Peyer's patch (tissue), 4 donors: ENCODE measurements around the gene GREB1. TPM values are rescaled to one million over a fixed set of nuclear protein-coding genes. Genes with fewer than 3 reads are reported as not detected.
A peak's percentile ranks its signal among the peaks of the same experiment; 100 is the strongest.

Experiments used
- DNase-seq, 3 donors: peaks; one replicate each; pipeline ENCODE4 v3.0.0-alpha.2; 2017 to 2019
- H3K27ac ChIP-seq, 4 donors: fragments of 200-600 bp; sonication (generic); one replicate each; pipeline ENCODE4 v1.5.1; 2016 to 2019
- H3K27me3 ChIP-seq, 2 donors: fragments of 200-600 bp; sonication (generic); one replicate each; pipeline ENCODE4 v1.5.1; 2019
- H3K36me3 ChIP-seq, 3 donors: fragments of 200-600 bp; sonication (generic); one replicate each; pipeline ENCODE4 v1.5.1; 2016 to 2019
- H3K4me1 ChIP-seq, 4 donors: fragments of 200-600 bp; sonication (generic); one replicate each; pipeline ENCODE4 v1.5.1; 2016 to 2019
- H3K4me3 ChIP-seq, 4 donors: fragments of 200-600 bp; sonication (generic); 1 replicate in 3 of 4; 2 replicates in 1 of 4; pipeline ENCODE4 v1.5.1; 2016 to 2019; ENCODE audit warnings: mild to moderate bottlenecking in 1 of 4
- H3K9me3 ChIP-seq, 4 donors: fragments of 200-600 bp; sonication (generic); one replicate each; pipeline ENCODE4 v1.5.1; 2016 to 2019; ENCODE audit warnings: mild to moderate bottlenecking in 1 of 4
- CTCF ChIP-seq, 6 experiments: fragments of 450-650 bp in 4 of 6; fragments of 200-600 bp in 2 of 6; sonication (generic) in 1 of 6; IDR thresholded peaks; one replicate each; pipeline ENCODE4 v1.5.1; 2017 to 2019; ENCODE audit warnings: antibody characterized with exemption in 6 of 6, mild to moderate bottlenecking in 3 of 6, moderate library complexity in 1 of 6
- POLR2A ChIP-seq, 2 donors: fragments of 450-650 bp; IDR thresholded peaks; one replicate each; pipeline ENCODE4 v1.5.1; 2017; ENCODE audit warnings: antibody characterized with exemption in 2 of 2, mild to moderate bottlenecking in 2 of 2, moderate library complexity in 2 of 2
- total RNA-seq, 4 donors: library from RNA; depleted of rRNA; stranded (reverse); fragments of >200 nt; gene quantifications; one replicate each; pipeline ENCODE4 v1.1.0, GENCODE V29; 2016

GREB1 gene
- total RNA-seq, 4 donors from 2014 or later = 0.88 to 4.1 (median 1.9) TPM

- TF ChIP-seq CTCF (IDR thresholded peaks at IDR 0.05) (no peak), POLR2A (IDR thresholded peaks at IDR 0.05) (no peak)
- H3K9me3 ChIP-seq = no peaks in the 10 kb centered on the region
- no peak for DNase-seq
Observed at GRCh38 chr2:11578986-11579774, 45.3 kb downstream of the GREB1 start.

GRCh38 chr2:11579867-11580659 lies 46.2 kb downstream of the GREB1 start:
- Histone ChIP-seq H3K9me3 (no peaks in the 10 kb centered on the region), H3K4me3 (no peak overlapping the region), H3K27ac (no peak overlapping the region), H3K36me3 (no peaks in the 10 kb centered on the region), H3K4me1 (no peaks in the 10 kb centered on the region), H3K27me3 (no peaks in the 10 kb centered on the region)
- TF ChIP-seq CTCF (IDR thresholded peaks at IDR 0.05) (no peak), POLR2A (IDR thresholded peaks at IDR 0.05) (no peak)
- DNase-seq = no peak

More at GRCh38 chr2:11578986-11579774, 45.3 kb downstream of the GREB1 start:
- no peak overlapping the region for H3K27ac ChIP-seq
- no peaks in the 10 kb centered on the region for H3K4me1 ChIP-seq
- H3K4me3 ChIP-seq = no peak overlapping the region
- no peaks in the 10 kb centered on the region for H3K36me3 ChIP-seq
- H3K27me3 ChIP-seq = no peaks in the 10 kb centered on the region

- Histone ChIP-seq H3K4me1 (no peaks in the 10 kb centered on the region), H3K27me3 (no peaks in the 10 kb centered on the region), H3K9me3 (no peaks in the 10 kb centered on the region), H3K36me3 (no peaks in the 10 kb centered on the region), H3K4me3 (no peak overlapping the region), H3K27ac (no peak overlapping the region)
- TF ChIP-seq CTCF (IDR thresholded peaks at IDR 0.05) = no peak
- no peak for TF ChIP-seq POLR2A (IDR thresholded peaks at IDR 0.05)
- no peak for DNase-seq
Observed at GRCh38 chr2:11580697-11581096, 46.9 kb downstream of the GREB1 start.

GRCh38 chr2:11581124-11581796 lies 47.4 kb downstream of the GREB1 start:
- TF ChIP-seq CTCF (IDR thresholded peaks at IDR 0.05) (no peak), POLR2A (IDR thresholded peaks at IDR 0.05) (no peak)
- no peak overlapping the region for H3K4me3 ChIP-seq
- H3K36me3 ChIP-seq = no peaks in the 10 kb centered on the region
- no peaks in the 10 kb centered on the region for H3K27me3 ChIP-seq
- H3K9me3 ChIP-seq = no peaks in the 10 kb centered on the region
- DNase-seq = no peak
- H3K27ac ChIP-seq = no peak overlapping the region
- no peaks in the 10 kb centered on the region for H3K4me1 ChIP-seq

- Histone ChIP-seq H3K4me3 (no peak overlapping the region), H3K36me3 (no peaks in the 10 kb centered on the region), H3K4me1 (no peaks in the 10 kb centered on the region), H3K27ac (peak overlapping the region in 1 of 4 donors; percentile 6), H3K9me3 (no peaks in the 10 kb centered on the region), H3K27me3 (no peaks in the 10 kb centered on the region)
- DNase-seq = no peak
- TF ChIP-seq POLR2A (IDR thresholded peaks at IDR 0.05) (no peak), CTCF (IDR thresholded peaks at IDR 0.05) (no peak)
Observed at GRCh38 chr2:11581797-11582611, 48.2 kb downstream of the GREB1 start.
